HCT116 (cell line): ENCODE measurements around the gene VCX2. TPM values are rescaled to one million over a fixed set of nuclear protein-coding genes. Genes with fewer than 3 reads are reported as not detected.

Experiments
- ATAC-seq: fragments of 200-7000 bp; cut with Tn5 transposase; 2 replicates; pipeline ENCODE4 v1.9.1; 2020; ENCODE audit warnings: mild to moderate bottlenecking, moderate library complexity
- BruUV-seq: library from RNA; stranded (reverse); fragments of 400-500 nt; replicated peaks from 2 replicates; lab custom pipeline; 2021; lab: Mats Ljungman, UMichigan
- CTCF ChIA-PET: fragments of 300-600 bp; sonication (Branson Sonifier 250); formaldehyde crosslinking; loops from one replicate; lab custom pipeline; 2021; ENCODE audit warnings: antibody characterized with exemption; lab: Charles Lee
- POLR2A ChIA-PET: fragments of 300-600, 350-600 bp; sonication (Branson Sonifier 250); formaldehyde crosslinking; loops from one replicate; lab custom pipeline; 2021; ENCODE audit warnings: antibody characterized with exemption; lab: Charles Lee
- RAD21 ChIA-PET, 2 experiments: fragments of 300-600 bp; sonication (Branson Sonifier 250); formaldehyde crosslinking; loops; one replicate each; lab custom pipeline; 2023; ENCODE audit warnings: low total read pairs in 2 of 2; ENCODE audit not compliant: uncharacterized antibody in 2 of 2, unreplicated experiment in 2 of 2, low non-redundant PET in 1 of 2; lab: Charles Lee
- DNase-seq: peaks from one replicate; pipeline ENCODE4 v3.0.0-alpha.2; 2010; ENCODE audit warnings: low read depth, low spot score
- H2AFZ ChIP-seq: fragments of 200-600 bp; shearing (Covaris generic), sonication (generic); 2 replicates; pipeline ENCODE4 v1.6.1; 2017; ENCODE audit warnings: low read depth, mixed run types, mixed read lengths, antibody characterized with exemption, low read length; ENCODE audit not compliant: poor library complexity, severe bottlenecking
- H3K27ac ChIP-seq: 2 replicates; pipeline ENCODE4 v1.5.1; 2012; ENCODE audit warnings: low read depth, low read length
- H3K27me3 ChIP-seq: fragments of 200-600 bp; sonication (generic); 2 replicates; pipeline ENCODE4 v1.6.1; 2016; ENCODE audit warnings: mixed run types, low read length, mixed read lengths; ENCODE audit not compliant: insufficient read depth
- H3K36me3 ChIP-seq, 2 experiments: fragments of 200-500 bp in 1 of 2; fragments of 200-600 bp in 1 of 2; sonication (Bioruptor generic) in 1 of 2; sonication (generic) in 1 of 2; 2 replicates each; pipeline versions ENCODE4 v1.5.1 to v1.6.1; 2014 to 2016; ENCODE audit warnings: low read length in 2 of 2, inconsistent platforms in 1 of 2, mixed read lengths in 1 of 2, mixed run types in 1 of 2; ENCODE audit not compliant: insufficient read depth in 2 of 2, control insufficient read depth in 1 of 2
- H3K4me1 ChIP-seq, 2 experiments: fragments of 200-600 bp in 1 of 2; sonication (generic) in 1 of 2; 2 replicates each; pipeline versions ENCODE4 v1.5.1 to v1.6.1; 2012 to 2017; ENCODE audit warnings: low read length in 2 of 2, inconsistent platforms in 1 of 2, mild to moderate bottlenecking in 1 of 2, mixed read lengths in 1 of 2, mixed run types in 1 of 2, moderate library complexity in 1 of 2; ENCODE audit not compliant: insufficient read depth in 2 of 2, control insufficient read depth in 1 of 2
- H3K4me2 ChIP-seq: fragments of 200-600 bp; sonication (generic); 2 replicates; pipeline ENCODE4 v1.6.1; 2017; ENCODE audit warnings: mixed run types, low read length, mixed read lengths
- H3K4me3 ChIP-seq, 2 experiments: fragments of 200-600 bp in 1 of 2; sonication (generic) in 1 of 2; replicated peaks in 1 of 2; 2 replicates each; pipeline ENCODE4 v1.5.1; 2011 to 2016; ENCODE audit warnings: low read length in 2 of 2, control low read depth in 1 of 2, low read depth in 1 of 2, mild to moderate bottlenecking in 1 of 2, mixed read lengths in 1 of 2, mixed run types in 1 of 2
- H3K79me2 ChIP-seq: fragments of 200-600 bp; sonication (generic); 2 replicates; pipeline ENCODE4 v1.6.1; 2017; ENCODE audit warnings: mild to moderate bottlenecking, mixed run types, low read length, moderate library complexity, mixed read lengths; ENCODE audit not compliant: insufficient read depth
- H3K9ac ChIP-seq: fragments of 200-600 bp; sonication (generic); 2 replicates; pipeline ENCODE4 v1.6.1; 2016; ENCODE audit warnings: low read length, mixed read lengths
- H3K9me2 ChIP-seq: fragments of 200-600 bp; sonication (generic), shearing (Covaris generic); 2 replicates; pipeline ENCODE4 v1.6.1; 2017; ENCODE audit warnings: mixed run types, mild to moderate bottlenecking, moderate library complexity; ENCODE audit not compliant: insufficient read depth
- H3K9me3 ChIP-seq, 2 experiments: fragments of 200-500 bp in 1 of 2; fragments of 200-600 bp in 1 of 2; sonication (Bioruptor generic) in 1 of 2; sonication (generic) in 1 of 2; 2 replicates each; pipeline ENCODE4 v1.6.1; 2014 to 2017; ENCODE audit warnings: low read length in 2 of 2, mixed read lengths in 2 of 2, inconsistent platforms in 1 of 2, low read depth in 1 of 2, mild to moderate bottlenecking in 1 of 2, mixed run types in 1 of 2, moderate library complexity in 1 of 2; ENCODE audit not compliant: control insufficient read depth in 1 of 2, insufficient read depth in 1 of 2
- H4K20me1 ChIP-seq: fragments of 200-600 bp; sonication (generic), shearing (Covaris generic); 2 replicates; pipeline ENCODE4 v1.6.1; 2017; ENCODE audit warnings: mixed run types, mild to moderate bottlenecking, moderate library complexity; ENCODE audit not compliant: insufficient read depth
- ATF3 ChIP-seq: IDR thresholded peaks from 2 replicates; pipeline ENCODE4 v1.6.1; 2012
- CBX3 ChIP-seq: IDR thresholded peaks from 2 replicates; pipeline ENCODE4 v1.6.1; 2012; ENCODE audit warnings: low read depth
- CEBPB ChIP-seq: IDR thresholded peaks from 2 replicates; pipeline ENCODE4 v1.6.1; 2012; ENCODE audit warnings: low read depth
- EGR1 ChIP-seq: IDR thresholded peaks from 2 replicates; pipeline ENCODE4 v1.6.1; 2012; ENCODE audit warnings: low read depth
- EZH2 ChIP-seq: fragments of 200-600 bp; sonication (generic); IDR thresholded peaks from 2 replicates; pipeline ENCODE4 v1.6.1; 2017; ENCODE audit warnings: antibody characterized with exemption, mixed run types
- FOSL1 ChIP-seq: IDR thresholded peaks from 2 replicates; pipeline ENCODE4 v1.6.1; 2012; ENCODE audit warnings: low read depth
- POLR2A ChIP-seq: IDR thresholded peaks from 2 replicates; pipeline ENCODE4 v1.7.0; 2011; ENCODE audit warnings: borderline replicate concordance; ENCODE audit not compliant: insufficient read depth, insufficient read length; ENCODE audit errors: extremely low read depth
- RAD21 ChIP-seq: IDR thresholded peaks from 2 replicates; pipeline ENCODE4 v1.6.1; 2012; ENCODE audit warnings: low read depth, mild to moderate bottlenecking
- SIN3A ChIP-seq: IDR thresholded peaks from 2 replicates; pipeline ENCODE4 v1.6.1; 2012; ENCODE audit warnings: low read depth
- SRF ChIP-seq: IDR thresholded peaks from 2 replicates; pipeline ENCODE4 v1.6.1; 2012; ENCODE audit warnings: low read depth
- YY1 ChIP-seq: IDR thresholded peaks from 2 replicates; pipeline ENCODE4 v1.6.1; 2011; ENCODE audit warnings: low read length, low read depth, moderate library complexity, mild to moderate bottlenecking; ENCODE audit not compliant: insufficient replicate concordance; ENCODE audit errors: extremely low read depth
- ZBTB33 ChIP-seq: IDR thresholded peaks from 2 replicates; pipeline ENCODE4 v1.6.1; 2011; ENCODE audit warnings: mild to moderate bottlenecking, low read length, moderate library complexity; ENCODE audit not compliant: insufficient replicate concordance; ENCODE audit errors: extremely low read depth
- ZFX ChIP-seq: fragments of 450-650 bp; IDR thresholded peaks from 2 replicates; pipeline ENCODE4 v1.6.1; 2017
- ZNF274 ChIP-seq: fragments of 200-500 bp; sonication (Bioruptor generic); IDR thresholded peaks from 2 replicates; pipeline ENCODE4 v1.6.1; 2014; ENCODE audit warnings: mild to moderate bottlenecking, low read depth, low read length, inconsistent platforms
- intact Hi-C: fragments of 100-400 bp; cut with micrococcal nuclease; formaldehyde crosslinking; loops from 2 replicates; pipeline ENCODE4 v1.10.0; 2022
- total RNA-seq: library from RNA; stranded (reverse); gene quantifications from one replicate; pipeline ENCODE4 v1.2.1, GENCODE V29; 2021; ENCODE audit not compliant: unreplicated experiment

The VCX2 gene
- total RNA-seq, 1 experiment from 2014 or later, result not detected

- no peak for TF ChIP-seq FOSL1
- no peak for TF ChIP-seq CEBPB
- TF ChIP-seq SRF, result no peak
- TF ChIP-seq SIN3A, result no peak
- TF ChIP-seq EGR1, result no peak
- TF ChIP-seq CBX3, result no peak
- no peak for TF ChIP-seq POLR2A
- TF ChIP-seq YY1, result no peak
Measured at GRCh38 chrX:8191022-8191421, 20.0 kb upstream of the VCX2 start (continued).

- no peaks in the 10 kb centered on the region for H4K20me1 ChIP-seq
- H3K79me2 ChIP-seq, result no peaks in the 10 kb centered on the region
- POLR2A ChIA-PET, result no interaction called here
- H3K4me2 ChIP-seq, result no peak overlapping the region
- TF ChIP-seq RAD21 (no peak), EZH2 (no peak), CEBPB (no peak), CBX3 (no peak), SIN3A (no peak), ZFX (no peak), ZBTB33 (no peak), ATF3 (no peak), ZNF274 (no peak)
- H3K9me3 ChIP-seq, result no peaks in the 10 kb centered on the region
- no peak overlapping the region for H3K4me3 ChIP-seq
- no peak overlapping the region for H2AFZ ChIP-seq
- no TSS peak for BruUV-seq
- H3K9me2 ChIP-seq, result no peaks in the 10 kb centered on the region
- no peaks in the 10 kb centered on the region for H3K4me1 ChIP-seq
- RAD21 ChIA-PET, result no interaction called here
- CTCF ChIA-PET, result no interaction called here
- no peaks in the 10 kb centered on the region for H3K27me3 ChIP-seq
- H3K36me3 ChIP-seq, result no peaks in the 10 kb centered on the region
- ATAC-seq, result no peak
- intact Hi-C loops, result no loop called here
- no peak overlapping the region for H3K27ac ChIP-seq
- no peak for DNase-seq
- no peak overlapping the region for H3K9ac ChIP-seq
Measured at GRCh38 chrX:8190341-8190830, 19.3 kb upstream of the VCX2 start.
